Limb (tissue), 2 donors: ENCODE data around the gene TSHZ2.
"Not testable (repeated sequence)": the region's sequence is repeated elsewhere in the genome, so short reads cannot be mapped to it uniquely, and the experiment has no call there.

Experiments used
- DNase-seq, 2 donors: peaks; one replicate each; pipeline ENCODE4 v3.0.0-alpha.2; 2016; ENCODE audit errors: extremely low spot score in 2 of 2

TSHZ2 gene

DNA sequence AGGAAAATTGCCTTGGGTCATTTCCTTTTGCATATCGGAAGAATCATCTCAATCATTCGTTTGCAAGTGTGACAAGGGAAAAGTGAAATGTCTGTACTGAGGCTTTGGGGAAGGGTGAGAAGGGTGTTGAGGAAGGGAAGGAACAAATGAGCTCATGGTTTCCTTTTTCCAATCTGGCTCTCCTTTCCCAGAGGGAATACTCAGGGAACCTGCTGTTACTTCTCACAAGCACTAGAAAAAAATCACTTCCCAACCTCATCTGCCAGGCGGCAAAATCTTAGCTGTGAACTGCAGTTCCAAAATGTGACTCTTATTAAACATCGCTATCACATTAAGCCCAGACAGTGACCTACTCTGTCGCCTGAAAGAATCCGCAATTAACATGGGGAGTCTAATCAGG is 363.4 kb downstream of the TSHZ2 start:
- DNase-seq = no peak

DNA sequence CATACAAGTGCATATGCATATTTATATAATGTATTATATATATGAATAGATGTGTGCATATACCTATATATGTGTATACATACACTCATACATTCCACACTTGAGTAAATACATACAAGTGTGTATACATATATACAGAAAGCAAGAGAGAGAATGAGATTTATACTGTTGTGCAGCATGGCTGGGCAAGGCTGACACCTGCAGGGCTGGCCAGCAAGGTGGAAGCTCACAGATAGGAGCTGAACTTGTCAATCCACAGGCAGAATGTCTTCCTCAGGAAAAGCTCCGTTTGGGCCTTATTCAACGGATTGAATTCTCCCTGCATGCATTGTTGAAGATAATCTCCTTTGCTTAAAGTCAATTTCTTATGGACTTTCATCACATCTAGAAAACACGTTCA is 364.7 kb downstream of the TSHZ2 start:
- DNase-seq = no peak

DNA sequence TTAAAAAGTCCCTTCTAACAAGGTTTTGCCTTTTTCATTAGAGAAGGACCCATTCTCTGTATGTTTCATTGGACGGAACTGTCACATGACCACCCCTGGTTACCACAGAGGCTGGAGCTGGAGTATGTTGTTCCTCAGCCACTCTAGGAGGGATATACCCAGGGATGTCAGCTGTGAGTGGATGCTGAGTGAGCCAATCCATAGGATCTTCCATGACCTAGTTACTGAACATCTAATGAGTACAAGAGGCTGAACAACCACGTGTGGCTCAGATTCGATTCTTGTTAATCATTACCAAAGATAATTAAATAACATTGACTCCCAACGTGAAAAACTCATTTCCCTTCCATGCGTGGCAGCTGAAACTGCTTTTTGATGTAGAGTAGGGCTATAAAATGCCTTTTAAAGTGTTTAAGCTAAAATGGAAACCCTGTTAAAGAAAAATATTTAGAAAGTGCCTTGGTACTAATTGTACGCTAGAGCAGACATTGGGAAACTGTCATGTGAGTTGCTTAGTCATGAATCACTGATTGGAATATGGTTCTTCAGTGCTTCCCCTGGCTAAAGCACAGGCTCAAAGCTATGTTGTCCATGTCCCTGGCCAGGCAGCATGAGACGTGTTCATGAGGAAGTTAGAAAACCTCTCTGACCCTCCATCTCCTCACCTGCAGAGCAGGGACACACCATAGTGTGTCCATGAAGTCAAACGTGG is 365.4 kb downstream of the TSHZ2 start:
- DNase-seq = no peak

DNA sequence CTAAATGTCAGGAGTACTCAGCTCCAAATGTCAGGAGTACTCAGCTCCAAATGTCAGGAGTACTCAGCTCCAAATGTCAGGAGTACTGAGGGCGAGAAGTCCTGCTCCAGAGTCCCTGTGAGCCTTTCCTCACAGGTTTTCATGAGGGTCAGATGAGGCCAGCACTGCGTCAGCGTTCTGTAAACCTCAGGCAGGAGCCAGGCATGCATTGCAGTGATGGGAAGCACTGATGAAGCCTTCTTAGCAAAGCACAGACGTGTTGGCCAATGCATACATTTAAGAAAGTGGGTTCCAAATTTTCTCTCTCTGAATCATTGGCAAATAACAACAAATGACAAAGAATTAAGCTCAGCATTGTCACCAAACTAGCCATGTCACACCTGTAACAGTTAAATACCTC is 366.6 kb downstream of the TSHZ2 start:
- DNase-seq = no peak

DNA sequence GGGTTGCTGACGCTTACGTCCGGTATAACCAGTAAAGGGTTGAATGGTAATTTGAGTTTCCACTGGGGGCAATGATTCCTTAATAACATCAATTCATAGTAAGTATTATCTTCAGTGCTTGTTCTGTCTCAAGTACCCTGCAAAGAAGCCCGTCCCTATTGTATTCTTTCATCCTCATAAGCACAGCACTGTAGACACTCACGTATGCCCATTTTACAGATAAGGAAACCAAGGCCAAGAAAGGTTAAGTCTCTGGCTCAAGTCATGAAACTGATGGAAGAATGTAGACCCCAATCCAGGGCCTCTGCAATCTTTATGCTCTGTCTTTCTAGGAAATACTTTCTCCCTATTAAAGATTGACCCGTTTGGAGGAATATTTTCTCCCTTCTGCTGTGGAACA is 370.3 kb downstream of the TSHZ2 start:
- DNase-seq = no peak

DNA sequence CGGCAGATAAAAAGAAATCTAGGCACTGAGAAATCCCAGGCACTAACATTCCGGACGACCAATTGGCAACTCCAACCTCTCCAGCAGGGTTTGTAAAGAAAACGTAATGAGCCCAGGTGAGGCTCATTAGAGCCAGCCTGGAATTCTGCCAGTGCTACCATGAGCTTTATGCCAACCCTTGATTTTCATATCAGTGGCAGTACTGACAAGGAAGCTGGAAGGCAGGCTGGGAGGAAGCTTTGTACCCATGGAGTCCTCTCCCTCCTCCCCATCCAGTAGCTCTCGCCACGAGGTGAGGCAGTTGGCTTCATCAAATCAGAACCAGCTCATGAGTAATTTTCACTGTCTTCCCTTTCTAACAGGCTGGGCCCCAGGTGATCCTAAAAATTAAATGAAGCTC is 371.3 kb downstream of the TSHZ2 start:
- DNase-seq = no peak

DNA sequence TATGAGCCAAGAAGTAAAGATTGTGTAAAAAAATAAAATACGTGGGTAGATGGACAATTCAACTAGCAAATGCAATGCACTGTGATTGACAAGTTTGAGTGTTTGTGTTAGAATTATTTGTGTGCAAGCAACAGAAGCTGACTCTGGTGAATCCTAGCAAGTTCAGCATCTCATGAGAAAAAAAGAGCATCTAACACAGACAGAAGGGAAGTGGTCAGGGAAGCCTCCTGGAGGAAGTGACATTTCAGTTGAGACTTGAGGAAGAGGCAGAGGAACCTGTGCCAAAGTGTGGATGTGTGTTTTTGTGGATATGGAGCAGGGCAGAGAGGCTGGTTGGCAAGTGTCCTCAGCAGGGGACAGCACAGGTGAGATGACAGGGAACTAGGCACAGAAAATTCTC is 372.7 kb downstream of the TSHZ2 start:
- DNase-seq = no peak

DNA sequence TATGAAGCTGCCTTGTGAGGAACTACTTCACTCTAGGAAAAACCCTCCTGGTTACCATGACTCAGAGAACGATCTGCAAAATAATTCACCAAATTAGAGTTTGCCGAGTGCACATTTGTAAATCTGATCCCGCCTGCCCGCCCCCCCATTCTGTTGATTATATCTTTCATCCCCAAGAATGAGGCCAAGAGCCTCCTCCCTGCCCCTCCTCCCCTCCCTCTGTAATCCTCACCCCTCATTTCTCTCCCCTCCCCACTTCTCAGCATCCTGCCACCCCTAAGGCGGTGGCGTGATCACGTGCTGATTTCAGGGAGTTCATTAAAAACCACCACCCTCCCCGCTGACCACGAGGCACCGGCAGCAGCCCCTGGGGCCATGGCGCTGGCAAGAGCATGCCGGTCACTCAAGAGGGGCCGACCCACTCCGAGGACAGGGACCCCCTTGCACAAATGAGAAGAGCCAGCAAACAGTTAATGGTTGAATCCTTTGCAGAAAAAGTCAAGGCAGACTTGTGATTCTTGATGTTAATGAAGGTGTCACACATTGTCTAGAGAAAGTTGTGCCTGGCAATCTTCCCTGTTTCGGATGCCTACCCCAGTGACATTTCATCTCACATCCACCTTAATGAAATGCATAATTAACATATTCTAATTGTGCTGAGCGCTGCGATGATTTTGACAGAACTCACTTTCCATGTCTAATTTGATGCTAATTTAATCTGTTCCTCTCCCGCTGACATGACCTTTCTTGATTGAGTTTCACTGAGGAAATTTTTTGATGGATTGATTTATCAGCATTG is 373.6 kb downstream of the TSHZ2 start:
- DNase-seq = no peak

DNA sequence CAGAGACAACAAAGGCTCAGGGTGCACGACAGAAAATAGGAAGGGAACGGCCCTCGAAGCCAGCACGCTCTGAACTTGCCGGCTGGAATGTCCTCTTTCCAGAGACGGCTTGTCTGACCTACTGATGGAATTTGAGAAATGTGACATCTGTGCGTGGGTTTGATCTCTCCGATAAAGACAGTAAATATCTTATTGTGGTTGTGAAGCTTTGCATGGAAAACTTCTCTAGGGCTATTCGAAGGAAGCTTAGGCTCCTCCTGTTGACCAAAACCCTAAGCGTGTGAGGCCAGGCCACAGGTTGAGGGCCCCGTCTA is 374.1 kb downstream of the TSHZ2 start:
- DNase-seq = no peak

DNA sequence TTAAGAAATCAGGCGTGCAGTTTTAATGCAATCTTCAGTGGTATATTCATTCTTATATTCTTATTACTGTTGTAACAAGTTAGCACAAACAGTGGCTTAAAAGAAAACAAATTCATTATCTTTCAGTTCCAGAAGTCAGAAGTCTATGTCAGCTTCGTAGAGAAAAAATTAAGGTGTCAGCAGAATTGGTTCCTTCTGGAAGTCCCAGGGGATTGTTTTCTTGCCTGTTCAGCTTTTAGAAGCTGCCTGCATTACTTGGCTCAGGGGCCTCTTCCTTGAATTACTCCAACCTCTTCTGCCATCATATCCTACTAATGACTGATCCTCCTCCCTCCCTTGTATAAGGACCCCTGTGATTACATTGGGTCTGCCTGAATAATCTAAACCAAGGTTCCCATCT is 377.6 kb downstream of the TSHZ2 start:
- DNase-seq = no peak

DNA sequence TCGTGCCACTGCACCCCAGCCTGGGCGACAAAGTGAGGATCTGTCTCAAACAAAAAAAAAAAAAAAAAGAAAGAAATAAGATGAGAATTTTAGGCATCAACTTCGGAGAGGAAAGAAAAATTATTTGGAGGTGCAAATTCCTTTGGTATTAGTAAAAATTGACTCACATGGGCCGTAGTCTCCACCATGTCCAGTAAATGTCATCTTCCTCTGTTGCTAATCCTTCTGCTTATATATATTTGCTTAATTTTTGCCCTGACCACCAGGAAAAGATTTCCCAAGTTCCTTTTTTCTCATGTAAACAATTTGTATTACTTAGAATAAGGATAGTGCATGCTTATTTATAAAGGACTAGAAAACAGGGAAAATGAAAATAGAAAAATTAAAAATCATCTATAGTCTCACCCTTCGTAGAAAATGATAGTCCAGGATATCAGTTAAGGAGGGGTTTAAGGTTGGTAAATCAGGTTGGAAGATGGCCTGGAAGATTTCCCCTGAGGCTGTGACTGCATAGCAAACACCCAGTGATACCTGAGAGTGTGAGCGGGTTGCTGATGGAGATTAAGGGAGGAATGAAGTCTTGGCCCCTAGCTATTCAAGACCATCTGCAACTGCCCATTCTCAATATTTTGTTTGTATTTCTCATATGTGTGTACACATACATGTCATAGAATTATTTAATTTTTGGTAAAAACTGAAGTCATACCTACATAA is 380.7 kb downstream of the TSHZ2 start:
- DNase-seq = no peak

DNA sequence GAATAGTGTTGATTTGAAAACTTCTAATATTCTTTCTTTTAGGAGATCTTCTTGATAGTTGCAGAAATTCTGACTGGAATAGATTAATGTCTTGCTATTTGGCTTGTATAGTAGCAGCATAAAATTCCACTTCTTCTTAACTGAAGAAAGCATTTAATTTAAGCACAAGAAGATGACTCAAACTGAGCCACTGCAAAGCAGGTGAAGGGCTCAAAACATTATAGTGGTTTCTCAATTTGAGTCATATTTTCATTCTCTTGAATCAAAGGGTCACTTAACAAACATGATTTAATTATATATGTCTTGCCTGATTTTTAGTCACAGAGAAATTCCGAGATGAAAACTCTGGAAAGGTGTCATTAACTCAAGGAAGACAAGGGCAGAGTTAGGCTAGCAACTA is 382.2 kb downstream of the TSHZ2 start:
- no peak for DNase-seq

DNA sequence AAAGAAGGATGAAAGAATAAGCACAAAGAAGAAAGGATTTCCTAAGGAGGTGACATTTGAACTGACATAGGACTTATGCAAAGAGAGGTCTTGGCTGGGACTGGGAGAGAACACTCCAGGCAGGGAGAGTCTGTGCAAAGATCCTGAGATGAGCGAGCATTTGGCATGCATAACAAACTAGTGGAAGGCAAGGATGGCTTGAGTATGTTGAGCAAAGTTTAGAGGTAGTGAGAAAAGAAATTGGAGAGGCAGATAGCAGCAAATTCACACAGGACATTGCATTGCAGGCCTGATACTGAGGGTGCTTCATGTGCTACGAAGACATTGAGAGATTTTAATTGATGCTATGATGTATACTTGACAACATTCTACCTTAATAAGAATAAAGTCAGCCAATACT is 383.6 kb downstream of the TSHZ2 start:
- DNase-seq = no peak

DNA sequence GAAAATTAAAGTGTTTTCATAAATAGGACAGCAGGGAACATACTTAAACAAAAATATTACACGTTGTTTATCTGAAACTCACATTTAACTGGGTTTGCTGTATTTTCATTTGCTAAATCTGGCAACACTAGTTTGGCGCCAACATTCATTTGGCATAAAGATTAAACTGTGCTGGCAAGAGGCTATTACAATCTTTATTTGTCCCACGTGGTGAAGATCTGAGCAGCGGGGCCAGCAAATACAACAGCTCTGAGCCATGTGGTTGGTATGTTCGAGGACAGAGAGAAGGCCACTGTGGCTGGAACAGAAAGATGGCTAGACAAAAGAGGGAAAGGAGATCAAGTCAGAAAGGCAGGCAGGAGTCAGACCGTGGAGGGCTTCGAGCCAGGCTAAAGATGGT is 387.3 kb downstream of the TSHZ2 start:
- no peak for DNase-seq

DNA sequence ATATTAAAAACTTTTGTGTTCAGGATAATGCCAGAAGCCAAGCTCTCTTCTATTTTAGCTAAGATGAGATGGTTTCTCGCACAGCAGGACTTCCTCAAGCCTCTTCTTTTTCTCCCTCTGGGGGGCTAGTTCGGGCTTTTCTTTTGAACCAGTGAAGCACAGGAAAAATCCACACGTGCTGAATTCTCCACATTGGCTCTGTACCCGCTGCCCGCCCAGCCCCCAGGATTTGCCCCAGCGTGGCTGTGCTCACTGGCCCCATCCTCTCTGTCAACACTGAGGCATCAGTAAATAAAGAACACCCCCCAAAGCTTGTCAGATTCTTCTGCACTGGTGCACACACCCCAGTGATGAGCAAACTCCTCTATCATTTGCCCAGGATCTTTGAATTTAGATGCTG is 388.7 kb downstream of the TSHZ2 start:
- no peak for DNase-seq

DNA sequence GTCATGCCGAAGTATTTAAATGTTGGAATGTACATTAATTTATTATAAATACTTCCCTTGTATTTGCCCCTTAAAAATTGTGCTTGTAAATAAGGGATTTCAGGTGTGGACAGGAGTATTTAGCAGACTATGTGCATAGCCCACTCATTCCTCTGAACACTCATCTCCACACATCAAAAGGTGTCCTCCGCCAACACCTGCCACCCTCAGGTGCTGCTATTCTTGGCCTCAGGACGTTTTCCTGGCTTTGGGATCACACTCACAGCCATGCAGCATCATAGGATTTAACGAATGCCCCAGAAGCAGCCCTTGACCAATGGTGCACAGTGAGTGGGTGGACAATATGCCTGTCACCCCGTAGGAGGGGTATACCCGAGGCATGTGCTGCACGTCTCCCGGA is 390.6 kb downstream of the TSHZ2 start:
- no peak for DNase-seq

DNA sequence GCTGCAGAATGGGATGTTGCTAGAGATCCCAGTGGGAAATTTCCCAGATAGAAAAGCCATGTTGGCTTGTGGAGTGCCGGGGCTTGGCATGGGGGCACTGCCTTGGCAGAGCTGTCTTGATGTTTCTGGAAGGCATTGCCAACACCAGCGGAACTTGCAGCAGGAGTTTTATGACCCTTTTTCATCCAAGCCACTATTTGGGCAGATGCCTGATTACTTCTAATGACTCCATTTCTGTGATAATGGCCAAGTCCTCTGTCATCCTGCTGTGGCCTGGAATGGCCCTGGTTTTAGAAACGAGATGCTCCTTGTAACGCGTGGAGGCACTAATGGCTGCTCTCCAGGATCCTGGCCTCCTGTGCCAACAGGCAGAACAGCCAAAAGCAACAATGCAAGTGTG is 392.5 kb downstream of the TSHZ2 start:
- DNase-seq = no peak

DNA sequence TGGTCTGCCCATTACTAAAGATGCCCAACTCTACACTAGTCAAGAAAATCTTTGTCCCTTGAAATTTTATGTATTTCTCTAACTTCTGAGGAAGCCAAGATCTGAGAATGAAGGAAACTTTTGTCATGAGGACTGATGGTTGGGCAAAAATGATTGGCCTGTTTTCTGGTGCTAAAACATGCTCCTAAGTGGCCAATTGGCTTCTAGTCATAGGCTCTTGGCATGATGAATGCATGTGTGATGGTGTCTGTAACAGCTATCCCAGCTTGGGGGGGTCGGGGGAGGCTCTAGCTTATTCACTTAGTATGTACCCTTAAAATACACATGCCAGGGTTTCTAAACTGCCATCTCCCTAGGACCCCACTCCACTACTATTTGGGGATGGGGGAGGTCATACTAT is 392.9 kb downstream of the TSHZ2 start:
- DNase-seq = no peak

DNA sequence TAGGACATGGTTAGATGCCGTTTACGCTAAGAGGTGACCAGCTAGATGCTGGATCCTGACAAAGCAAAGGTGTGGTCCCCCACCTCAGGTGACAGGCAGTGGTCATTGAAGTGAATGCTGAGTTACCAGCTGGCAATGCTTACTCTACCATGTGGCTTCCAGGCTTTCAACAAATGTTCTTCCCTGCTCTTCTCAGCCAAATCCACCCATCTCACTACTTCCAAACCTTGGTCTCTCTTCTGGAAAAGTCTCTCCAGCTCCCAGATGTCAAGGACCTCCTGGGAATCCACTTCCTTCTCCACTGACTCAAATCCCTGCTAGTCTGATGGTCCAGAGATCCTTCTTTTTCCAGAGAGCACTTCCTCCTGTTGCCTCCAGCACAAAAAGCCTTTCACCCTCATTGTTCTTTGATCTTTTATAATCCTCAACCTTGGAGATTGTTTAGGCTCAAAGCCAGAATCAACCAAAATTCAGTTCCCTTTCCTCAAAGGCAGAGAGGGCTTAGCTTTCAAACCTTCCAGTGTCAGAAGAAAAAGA is 393.4 kb downstream of the TSHZ2 start:
- DNase-seq = no peak

DNA sequence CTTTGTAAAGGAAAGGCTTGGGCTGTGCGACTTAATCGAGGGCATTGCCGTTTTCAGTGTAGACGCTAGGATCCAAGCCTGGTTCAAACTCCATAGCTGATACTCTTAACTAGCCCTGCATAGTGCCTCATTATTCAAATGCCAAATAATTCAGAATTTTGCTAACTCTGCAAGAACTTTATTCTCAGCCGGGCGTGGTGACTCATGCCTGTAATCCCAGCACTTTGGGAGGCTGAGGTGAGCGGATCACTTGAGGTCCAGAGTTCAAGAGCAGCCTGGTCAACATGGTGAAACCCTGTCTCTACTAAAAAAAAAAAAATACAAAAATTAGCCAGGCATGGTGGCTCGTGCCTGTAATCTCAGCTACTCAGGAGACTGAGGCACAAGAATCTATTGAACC is 394.8 kb downstream of the TSHZ2 start:
- DNase-seq = not testable (repeated sequence)

DNA sequence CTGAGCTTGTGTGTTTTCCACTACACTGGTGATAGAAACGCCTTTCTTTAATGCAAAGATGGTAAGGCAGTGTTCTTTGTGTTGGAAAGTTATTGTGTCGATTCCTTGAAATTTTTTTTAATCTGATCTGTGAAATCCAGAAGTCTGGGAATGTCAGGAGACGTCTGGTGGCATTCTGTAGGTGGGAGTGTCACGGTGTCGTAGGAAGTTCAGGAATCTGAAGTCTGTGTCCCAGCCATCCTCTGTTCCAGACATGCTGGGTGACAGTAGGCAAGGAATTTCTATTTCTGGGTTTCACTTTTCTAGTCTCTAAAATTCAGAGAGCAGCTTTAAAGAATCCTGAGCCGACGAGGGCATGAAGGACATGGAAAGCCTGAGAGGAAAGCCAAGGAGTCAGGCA is 397.7 kb downstream of the TSHZ2 start:
- DNase-seq = no peak

DNA sequence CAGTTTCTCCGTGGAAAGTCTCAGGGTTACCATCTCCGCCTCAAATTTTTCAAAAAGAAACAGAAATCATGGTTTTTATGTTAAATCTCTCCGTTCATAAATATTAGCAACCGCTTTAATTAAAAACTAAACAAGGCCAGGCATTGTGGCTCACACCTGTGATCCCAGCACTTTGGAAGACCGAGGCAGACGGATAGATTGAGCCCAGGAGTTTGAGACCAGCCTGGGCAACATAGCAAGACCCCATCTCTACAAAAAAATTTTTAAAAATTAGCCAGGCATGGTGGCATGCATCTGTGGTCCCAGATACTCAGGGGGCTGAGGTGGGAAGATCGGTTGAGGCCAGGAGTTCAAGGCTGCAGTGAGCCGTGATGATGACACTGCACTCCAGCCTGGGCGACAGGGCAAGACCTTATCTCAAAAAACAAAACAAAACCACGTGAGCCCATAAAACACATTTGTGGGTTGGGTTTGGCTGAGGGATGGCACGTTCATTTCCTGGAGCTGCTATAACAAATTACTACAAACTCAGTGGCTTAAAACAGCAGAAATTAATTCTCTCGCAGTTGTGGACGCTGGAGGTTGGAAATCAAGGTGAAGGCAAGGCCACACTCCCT is 398.3 kb downstream of the TSHZ2 start:
- no peak for DNase-seq
